GM19351 (cell line): ENCODE results near the gene ELOVL2.

Experiments used
- ATAC-seq: cut with Tn5 transposase; IDR thresholded peaks from one replicate; pipeline ENCODE4 v1.9.1; 2021; ENCODE audit warnings: mild to moderate bottlenecking, moderate library complexity; ENCODE audit not compliant: unreplicated experiment

The ELOVL2 gene

GRCh38 chr6:10933126-10933525 lies 111.0 kb downstream of the ELOVL2 start:
- no peak for ATAC-seq
